HepG2 (cell line): Measurements from ENCODE around the gene IL9R. TPM values are rescaled to one million over a fixed set of nuclear protein-coding genes. Genes with fewer than 3 reads are reported as not detected.
"Not testable (repeated sequence)": the region's sequence is repeated elsewhere in the genome, so short reads cannot be mapped to it uniquely, and the experiment has no call there.

Experiments
- ATAC-seq: fragments of 200-7000 bp; cut with Tn5 transposase; 3 replicates; pipeline ENCODE4 v1.9.1; 2020; ENCODE audit warnings: mild to moderate bottlenecking, moderate library complexity
- BruUV-seq: library from RNA; stranded (reverse); fragments of 400-500 nt; replicated peaks from 2 replicates; lab custom pipeline; 2021; lab: Mats Ljungman, UMichigan
- CTCF ChIA-PET: fragments of 300-600 bp; formaldehyde crosslinking; extraction: SDS; loops from one replicate; lab custom pipeline; 2021; ENCODE audit warnings: low total read pairs, inconsistent platforms, low intra/inter-chr PET ratio; lab: Yijun Ruan, JAX
- POLR2A ChIA-PET: fragments of 350-600 bp; sonication (Branson Sonifier 250); formaldehyde crosslinking; loops from one replicate; lab custom pipeline; 2020; ENCODE audit warnings: antibody characterized with exemption, inconsistent platforms; lab: Yijun Ruan, JAX
- DNase-seq: peaks from one replicate; pipeline ENCODE4 v3.0.0-alpha.2; 2015; ENCODE audit warnings: low spot score
- FAIRE-seq: peaks from 3 replicates; lab custom pipeline; 2011; peaks lifted over from hg19 to GRCh38; lab: Jason Lieb, UNC
- H2AFZ ChIP-seq: one replicate; pipeline ENCODE4 v1.6.1; 2011; ENCODE audit warnings: low read length, inconsistent platforms
- H3K27ac ChIP-seq: fragments of 300-600 bp; 3 replicates; pipeline ENCODE4 v1.8.0; 2011; ENCODE audit warnings: mixed run types, mild to moderate bottlenecking, mixed read lengths, low read length, inconsistent platforms; ENCODE audit not compliant: insufficient read depth; ENCODE audit errors: extremely low read length
- H3K27me3 ChIP-seq, 2 experiments: fragments of 200-600 bp in 1 of 2; 2 replicates in 1 of 2; 3 replicates in 1 of 2; pipeline versions ENCODE4 v1.6.0 to v1.8.0; 2011; ENCODE audit warnings: low read length in 2 of 2, mild to moderate bottlenecking in 2 of 2, moderate library complexity in 2 of 2, inconsistent platforms in 1 of 2; ENCODE audit not compliant: insufficient read depth in 2 of 2, control insufficient read depth in 1 of 2
- H3K36me3 ChIP-seq, 2 experiments: fragments of 200-600 bp in 1 of 2; replicated peaks in 1 of 2; 2 replicates in 1 of 2; 3 replicates in 1 of 2; pipeline versions ENCODE4 v1.5.1 to v1.8.0; 2011; ENCODE audit warnings: low read length in 2 of 2, inconsistent platforms in 1 of 2; ENCODE audit not compliant: insufficient read depth in 2 of 2, control insufficient read depth in 1 of 2
- H3K4me1 ChIP-seq: 2 replicates; pipeline ENCODE4 v1.5.1; 2012; ENCODE audit warnings: low read length, inconsistent platforms; ENCODE audit not compliant: insufficient read depth
- H3K4me2 ChIP-seq: 2 replicates; pipeline ENCODE4 v1.6.0; 2011; ENCODE audit warnings: low read depth, low read length, inconsistent platforms
- H3K4me3 ChIP-seq, 3 experiments: fragments of 200-600 bp in 1 of 3; sonication (generic), shearing (Covaris generic) in 1 of 3; replicated peaks in 1 of 3; 2 replicates each; pipeline ENCODE4 v1.5.1; 2011 to 2016; ENCODE audit warnings: low read length in 3 of 3, inconsistent platforms in 2 of 3, low read depth in 2 of 3, mild to moderate bottlenecking in 2 of 3, control low read depth in 1 of 3, mixed read lengths in 1 of 3; ENCODE audit not compliant: insufficient read depth in 1 of 3
- H3K79me2 ChIP-seq: one replicate; pipeline ENCODE4 v1.6.1; 2011; ENCODE audit warnings: low read length, inconsistent platforms; ENCODE audit not compliant: insufficient read depth
- H3K9ac ChIP-seq: 2 replicates; pipeline ENCODE4 v1.6.0; 2011; ENCODE audit warnings: mild to moderate bottlenecking, low read depth, low read length, inconsistent platforms; ENCODE audit not compliant: insufficient read depth
- H3K9me3 ChIP-seq: 2 replicates; pipeline ENCODE4 v1.5.1; 2012; ENCODE audit warnings: mild to moderate bottlenecking, low read length
- H4K20me1 ChIP-seq: 2 replicates; pipeline ENCODE4 v1.6.0; 2011; ENCODE audit warnings: inconsistent platforms, mild to moderate bottlenecking, low read length, moderate library complexity; ENCODE audit not compliant: insufficient read depth
- CENPX ChIP-seq: sonication (generic); formaldehyde crosslinking; IDR thresholded peaks from 2 replicates; pipeline ENCODE4 v1.9.0; 2021; ENCODE audit warnings: mild to moderate bottlenecking, missing genetic modification reagents, moderate library complexity
- HDAC1 ChIP-seq: sonication (generic); formaldehyde crosslinking; IDR thresholded peaks from 2 replicates; pipeline ENCODE4 v1.5.1; 2020; ENCODE audit warnings: mild to moderate bottlenecking, missing genetic modification reagents
- HNRNPUL1 ChIP-seq: fragments of 200-400 bp; formaldehyde crosslinking; IDR thresholded peaks from 2 replicates; pipeline ENCODE4 v1.6.1; 2017; ENCODE audit warnings: low read depth, mild to moderate bottlenecking, low read length, moderate library complexity
- RNF2 ChIP-seq: fragments of 450-650 bp; conservative IDR thresholded peaks from 2 replicates; pipeline ENCODE4 v1.6.1; 2016; ENCODE audit warnings: low read depth
- SMAD1 ChIP-seq: sonication (generic); formaldehyde crosslinking; IDR thresholded peaks from 2 replicates; pipeline ENCODE4 v1.4.0; 2020; ENCODE audit warnings: missing genetic modification reagents, low read depth, mild to moderate bottlenecking, borderline replicate concordance
- SOX13 ChIP-seq, 3 experiments: fragments of 450-650 bp in 1 of 3; sonication (generic) in 1 of 3; formaldehyde crosslinking in 1 of 3; IDR thresholded peaks in 2 of 3; conservative IDR thresholded peaks in 1 of 3; 2 replicates each; pipeline versions ENCODE4 v1.5.0 to v1.6.1; 2016 to 2020; ENCODE audit warnings: antibody characterized with exemption in 1 of 3, mild to moderate bottlenecking in 1 of 3, missing compliant biosample characterization in 1 of 3, missing genetic modification reagents in 1 of 3, moderate library complexity in 1 of 3
- ZNF333 ChIP-seq: sonication (generic); formaldehyde crosslinking; IDR thresholded peaks from 2 replicates; pipeline ENCODE4 v1.4.0; 2020; ENCODE audit warnings: mild to moderate bottlenecking, missing genetic modification reagents, borderline replicate concordance
- ZNF34 ChIP-seq: sonication (generic); formaldehyde crosslinking; IDR thresholded peaks from 2 replicates; pipeline ENCODE4 v1.4.0; 2020; ENCODE audit warnings: mild to moderate bottlenecking, missing genetic modification reagents, borderline replicate concordance
- ZNF550 ChIP-seq: sonication (generic); formaldehyde crosslinking; IDR thresholded peaks from 2 replicates; pipeline ENCODE4 v1.4.0; 2020; ENCODE audit warnings: mild to moderate bottlenecking, missing genetic modification reagents, borderline replicate concordance
- WGBS: methylation state at CpG from one replicate; pipeline ENCODE4 v1.1.6; 2017; ENCODE audit warnings: low lambda C conversion rate; 5-methylcytosine and 5-hydroxymethylcytosine counted together
- in situ Hi-C: cut with HindIII; loops from 2 replicates; pipeline ENCODE4 v1.10.0; 2017; ENCODE audit warnings: low pct_unique_long_range_greater_than_20kb; ENCODE audit not compliant: extremely low pct_ligation_motif_present
- intact Hi-C: fragments of 100-400 bp; cut with micrococcal nuclease; formaldehyde crosslinking; loops from one replicate; pipeline ENCODE4 v1.10.0; 2022; ENCODE audit not compliant: unreplicated experiment
- polyA plus RNA-seq, 8 experiments: library from polyadenylated mRNA; depleted of rRNA in 3 of 8; stranded (reverse) in 7 of 8; unstranded in 1 of 8; fragments of >200 nt; fragmentation: Illumina TruSeq in 4 of 8; extraction: Trizol in 4 of 8; gene quantifications; 2 replicates each; pipeline versions ENCODE4 v1.2.1 to v1.2.3, GENCODE V29; 2011 to 2016; ENCODE audit warnings: low read depth in 4 of 8, missing spikeins in 1 of 8, mixed read lengths in 1 of 8; ENCODE audit not compliant: insufficient read depth in 1 of 8
- total RNA-seq, 5 experiments: library from RNA; depleted of rRNA; stranded (reverse); fragments of >200 nt; fragmentation: Illumina TruSeq; extraction: Trizol; gene quantifications; 2 replicates each; pipeline ENCODE4 v1.2.3, GENCODE V29; 2016; ENCODE audit warnings: low read depth in 1 of 5
- TF ChIP-seq, protein P1 (sequence below): sonication (generic); formaldehyde crosslinking; IDR thresholded peaks from 2 replicates; pipeline ENCODE4 v1.8.0; 2022; ENCODE audit warnings: missing genetic modification reagents, mild to moderate bottlenecking, inconsistent platforms, borderline replicate concordance
- TF ChIP-seq, protein P2 (sequence below): sonication (generic); formaldehyde crosslinking; conservative IDR thresholded peaks from 2 replicates; pipeline ENCODE4 v1.8.1; 2023; ENCODE audit warnings: missing genetic modification reagents

The IL9R gene
- total and polyA plus RNA-seq, 2 of the 13 experiments (the other 11 are each of a cell fraction or from before 2014, with no cell fraction given), result not detected

- TF ChIP-seq SMAD1 (no peak), ZNF34 (CRISPR knock-in tag) (no peak), ZNF333 (CRISPR knock-in tag) (no peak), RNF2 (no peak), SOX13 (IDR thresholded peaks at IDR 0.05) (no peak), SOX13 (CRISPR knock-in tag; conservative IDR thresholded peaks at IDR 0.05 in 1 of 2, IDR thresholded peaks at IDR 0.05 in 1 of 2) (no peak), CENPX (CRISPR knock-in tag) (no peak), ZNF550 (CRISPR knock-in tag) (no peak), HNRNPUL1 (no peak), HDAC1 (CRISPR knock-in tag) (no peak)
- TF ChIP-seq, protein P1, sequence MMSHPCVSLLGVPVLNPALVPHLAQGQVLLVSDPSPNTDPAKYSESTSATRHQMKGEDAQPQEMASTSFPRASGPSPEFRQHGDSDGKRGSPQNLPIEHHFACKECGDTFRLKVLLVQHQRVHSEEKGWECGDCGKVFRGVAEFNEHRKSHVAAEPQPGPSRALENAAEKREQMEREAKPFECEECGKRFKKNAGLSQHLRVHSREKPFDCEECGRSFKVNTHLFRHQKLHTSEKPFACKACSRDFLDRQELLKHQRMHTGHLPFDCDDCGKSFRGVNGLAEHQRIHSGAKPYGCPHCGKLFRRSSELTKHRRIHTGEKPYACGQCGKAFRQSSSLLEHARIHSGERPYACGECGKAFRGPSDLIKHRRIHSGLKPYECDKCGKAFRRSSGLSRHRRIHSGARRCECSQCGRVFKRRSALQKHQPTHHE, result no peak
- TF ChIP-seq, protein P2, sequence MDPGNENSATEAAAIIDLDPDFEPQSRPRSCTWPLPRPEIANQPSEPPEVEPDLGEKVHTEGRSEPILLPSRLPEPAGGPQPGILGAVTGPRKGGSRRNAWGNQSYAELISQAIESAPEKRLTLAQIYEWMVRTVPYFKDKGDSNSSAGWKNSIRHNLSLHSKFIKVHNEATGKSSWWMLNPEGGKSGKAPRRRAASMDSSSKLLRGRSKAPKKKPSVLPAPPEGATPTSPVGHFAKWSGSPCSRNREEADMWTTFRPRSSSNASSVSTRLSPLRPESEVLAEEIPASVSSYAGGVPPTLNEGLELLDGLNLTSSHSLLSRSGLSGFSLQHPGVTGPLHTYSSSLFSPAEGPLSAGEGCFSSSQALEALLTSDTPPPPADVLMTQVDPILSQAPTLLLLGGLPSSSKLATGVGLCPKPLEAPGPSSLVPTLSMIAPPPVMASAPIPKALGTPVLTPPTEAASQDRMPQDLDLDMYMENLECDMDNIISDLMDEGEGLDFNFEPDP (CRISPR knock-in tag), result no peak
Observed at GRCh38 chrX:156008915-156009314, 11.4 kb downstream of the IL9R start (continued).

- H4K20me1 ChIP-seq, H3K9me3 ChIP-seq, DNase-seq, in situ Hi-C loops, ATAC-seq, H3K4me3 ChIP-seq, H3K27me3 ChIP-seq, POLR2A ChIA-PET, H2AFZ ChIP-seq, H3K27ac ChIP-seq, H3K36me3 ChIP-seq, FAIRE-seq, H3K79me2 ChIP-seq, H3K4me1 ChIP-seq, H3K9ac ChIP-seq, BruUV-seq, intact Hi-C loops, CTCF ChIA-PET, H3K4me2 ChIP-seq: not testable (repeated sequence)
- WGBS, result no CpG with 5 or more reads among the region's 9 CpGs
Observed at GRCh38 chrX:156009691-156010090, 12.2 kb downstream of the IL9R start.

GRCh38 chrX:156013286-156013953 lies 15.9 kb downstream of the IL9R start:
- H2AFZ ChIP-seq, intact Hi-C loops, ATAC-seq, in situ Hi-C loops, H3K27ac ChIP-seq, H4K20me1 ChIP-seq, BruUV-seq, H3K9me3 ChIP-seq, H3K4me3 ChIP-seq, H3K4me2 ChIP-seq, H3K79me2 ChIP-seq, FAIRE-seq, H3K9ac ChIP-seq, H3K4me1 ChIP-seq, H3K27me3 ChIP-seq, DNase-seq, H3K36me3 ChIP-seq, POLR2A ChIA-PET, CTCF ChIA-PET: not testable (repeated sequence)
- WGBS, result no CpG with 5 or more reads among the region's 5 CpGs
